ENCODE data around the gene ARF4.

The ARF4 gene

GRCh38 chr3:57575966-57576626 is 21.0 kb downstream of the ARF4 start:
- DNase-seq: no peak

- DNase-seq: no peak
These were observed 25.0 kb downstream of the ARF4 start for GRCh38 chr3:57572096-57572495.

GRCh38 chr3:57570878-57571277 is 26.3 kb downstream of the ARF4 start:
- no peak for DNase-seq

- DNase-seq: no peak
These were observed 27.2 kb downstream of the ARF4 start for GRCh38 chr3:57569859-57570450.

GRCh38 chr3:57559526-57559925 is 37.6 kb downstream of the ARF4 start:
- no peak for DNase-seq

- no peak for DNase-seq
These were observed 40.0 kb downstream of the ARF4 start for GRCh38 chr3:57557085-57557537.

GRCh38 chr3:57556459-57557084 is 40.6 kb downstream of the ARF4 start:
- no peak for DNase-seq

- DNase-seq: no peak
These were observed 41.2 kb downstream of the ARF4 start, which contains the start of gene PDE12 for GRCh38 chr3:57555738-57556458. PDE12 (plus strand) TSS chr3:57556274; CDS start chr3:57556380, 106 bp downstream.

- no peak for DNase-seq
These were observed 41.8 kb downstream of the ARF4 start for GRCh38 chr3:57555306-57555705.

GRCh38 chr3:57546616-57547015 is 50.5 kb downstream of the ARF4 start:
- DNase-seq: no peak

- DNase-seq: no peak
These were observed 51.4 kb downstream of the ARF4 start for GRCh38 chr3:57545636-57546268.

GRCh38 chr3:57544181-57545125 is 52.7 kb downstream of the ARF4 start, which contains the start of gene DNAH12:
DNAH12 (minus strand) TSS chr3:57544344; CDS start chr3:57542870, 1,474 bp downstream.
- no peak for DNase-seq

GRCh38 chr3:57538465-57538864 is 58.7 kb downstream of the ARF4 start:
- DNase-seq: no peak

GRCh38 chr3:57530071-57530608 is 67.0 kb downstream of the ARF4 start:
- no peak for DNase-seq

All from cortex of kidney (tissue), 1 donor.